PFSK-1 (cell line): Measurements from ENCODE around the gene DGKB.

ENCODE experiments used
- FOXP2 ChIP-seq: optimal IDR thresholded peaks from 2 replicates; pipeline ENCODE3; 2011; ENCODE audit warnings: borderline replicate concordance, control low read depth, inconsistent platforms; ENCODE audit not compliant: insufficient read depth; ENCODE audit errors: extremely low read length, extremely low read depth
- POLR2AphosphoS5 ChIP-seq: IDR thresholded peaks from 2 replicates; pipeline ENCODE4 v1.6.1; 2012; ENCODE audit warnings: low read depth, mild to moderate bottlenecking, control low read depth, low read length, moderate library complexity
- REST ChIP-seq, 2 experiments: IDR thresholded peaks; 2 replicates each; pipeline versions ENCODE4 v1.6.1 to v1.8.0; 2011 to 2012; ENCODE audit warnings: low read depth in 2 of 2, low read length in 2 of 2, control low read depth in 1 of 2, inconsistent platforms in 1 of 2, mild to moderate bottlenecking in 1 of 2, moderate library complexity in 1 of 2; ENCODE audit not compliant: insufficient read depth in 1 of 2
- SIN3A ChIP-seq: IDR thresholded peaks from 2 replicates; pipeline ENCODE4 v1.6.1; 2012; ENCODE audit warnings: mild to moderate bottlenecking, low read length, moderate library complexity, borderline replicate concordance; ENCODE audit not compliant: insufficient read depth
- TAF1 ChIP-seq: IDR thresholded peaks from 2 replicates; pipeline ENCODE4 v1.6.1; 2012; ENCODE audit warnings: low read length, control low read depth, borderline replicate concordance; ENCODE audit not compliant: insufficient read depth

DGKB gene

GRCh38 chr7:14836006-14836405, 66.5 kb downstream of the DGKB start:
- TF ChIP-seq TAF1 = no peak
- no peak for TF ChIP-seq POLR2AphosphoS5
- TF ChIP-seq SIN3A = no peak
- TF ChIP-seq REST (IDR thresholded peaks at IDR 0.05; ENCODE audit: insufficient read depth in 1 of 2, low read depth in 2 of 2, low read length in 2 of 2) = no peak
- TF ChIP-seq FOXP2 = no peak

GRCh38 chr7:14835384-14835783, 67.2 kb downstream of the DGKB start:
- TF ChIP-seq TAF1 (no peak), POLR2AphosphoS5 (no peak), SIN3A (no peak), FOXP2 (no peak), REST (IDR thresholded peaks at IDR 0.05; ENCODE audit: insufficient read depth in 1 of 2, low read depth in 2 of 2, low read length in 2 of 2) (no peak)

- TF ChIP-seq FOXP2 (no peak), SIN3A (no peak), POLR2AphosphoS5 (no peak), TAF1 (no peak)
Measured at GRCh38 chr7:14834883-14835282, 67.7 kb downstream of the DGKB start.

GRCh38 chr7:14834456-14834855, 68.1 kb downstream of the DGKB start:
- no peak for TF ChIP-seq FOXP2
- no peak for TF ChIP-seq TAF1
- TF ChIP-seq REST (IDR thresholded peaks at IDR 0.05; ENCODE audit: insufficient read depth in 1 of 2, low read depth in 2 of 2, low read length in 2 of 2) = no peak
- TF ChIP-seq SIN3A = no peak
- TF ChIP-seq POLR2AphosphoS5 = no peak

- TF ChIP-seq POLR2AphosphoS5 (no peak), SIN3A (no peak), REST (IDR thresholded peaks at IDR 0.05; ENCODE audit: insufficient read depth in 1 of 2, low read depth in 2 of 2, low read length in 2 of 2) (no peak), TAF1 (no peak), FOXP2 (no peak)
Measured at GRCh38 chr7:14833707-14834106, 68.8 kb downstream of the DGKB start.

- TF ChIP-seq POLR2AphosphoS5 (no peak), REST (IDR thresholded peaks at IDR 0.05; ENCODE audit: insufficient read depth in 1 of 2, low read depth in 2 of 2, low read length in 2 of 2) (no peak), TAF1 (no peak), FOXP2 (no peak), SIN3A (no peak)
Measured at GRCh38 chr7:14828053-14828452, 74.5 kb downstream of the DGKB start.
